ENCODE results near the gene FAM216A. TPM values are rescaled to one million over a fixed set of nuclear protein-coding genes. Genes with fewer than 3 reads are reported as not detected.

Gene FAM216A
- polyA plus RNA-seq, 1 donor from 2014 or later = 77.4 TPM

DNA sequence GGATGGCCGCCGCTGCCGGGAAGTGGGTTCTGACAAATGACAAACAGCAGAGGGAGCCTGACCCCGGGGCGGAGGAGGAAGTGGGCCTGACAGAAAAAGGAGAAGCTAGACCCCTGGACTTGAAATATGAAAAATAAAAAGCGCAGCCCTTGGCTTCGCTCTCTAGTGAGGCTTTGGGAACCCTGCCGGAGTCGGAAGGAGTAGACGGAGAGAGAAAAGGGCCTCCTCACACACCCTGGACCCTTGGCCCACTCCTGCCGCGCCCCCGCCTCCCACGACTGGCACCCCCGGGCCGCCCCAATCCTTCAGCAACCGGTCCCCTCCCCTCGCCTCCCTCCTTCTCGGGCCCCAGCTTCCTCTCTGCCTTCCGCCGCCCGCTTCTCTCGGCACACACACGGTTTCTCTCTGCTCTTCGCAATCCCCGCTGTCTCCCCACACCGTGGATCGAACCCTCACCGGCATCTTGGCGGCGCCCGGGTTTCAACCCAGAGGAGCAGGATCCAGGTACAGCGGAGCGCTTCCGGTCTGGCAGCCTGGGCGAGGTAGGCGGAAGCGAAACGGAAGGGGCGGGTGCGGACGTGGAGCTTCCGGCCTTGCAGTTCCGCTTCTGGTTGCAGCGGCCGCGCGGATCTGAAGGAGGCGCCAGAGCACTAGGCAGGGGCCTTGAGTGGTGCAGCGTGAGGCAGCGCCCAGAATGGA, 18.7 kb upstream of the FAM216A start, which contains the start of gene ARPC3:
Gene ARPC3 (minus strand): TSS at position 539 of the 699 bp plus-strand sequence. CDS start 77 bp downstream, at position 462.
- H3K27me3 ChIP-seq (ENCODE audit: insufficient read depth, low read depth, low read length) = no peaks in the 10 kb centered on the region
- peak within 1 kb of the TSS; percentile 90 for H3K4me3 ChIP-seq (ENCODE audit: low read length)
- no peaks in the 10 kb centered on the region for H4K20me1 ChIP-seq (ENCODE audit: insufficient read depth)
- TF ChIP-seq MXI1 (conservative IDR thresholded peaks at IDR 0.05; ENCODE audit: poor library complexity, severe bottlenecking) = peak; percentile 73
- peak; percentile 98 for TF ChIP-seq CTCF (IDR thresholded peaks at IDR 0.05; ENCODE audit: poor library complexity, severe bottlenecking)
- no peak for TF ChIP-seq TAF1 (IDR thresholded peaks at IDR 0.05; ENCODE audit: low read depth)
- no peak for TF ChIP-seq EZH2 (IDR thresholded peaks at IDR 0.05; ENCODE audit: borderline replicate concordance, insufficient read depth, low read length, poor library complexity, severe bottlenecking)
- peak; percentile 91 for TF ChIP-seq RAD21 (conservative IDR thresholded peaks at IDR 0.05)
- peak; percentile 93 for TF ChIP-seq POLR2AphosphoS5 (IDR thresholded peaks at IDR 0.05)
- TF ChIP-seq SMC3 (conservative IDR thresholded peaks at IDR 0.05; ENCODE audit: poor library complexity) = peak; percentile 75
- no peaks in the 10 kb centered on the region for H3K36me3 ChIP-seq (ENCODE audit: insufficient read depth, low read length)
- H3K79me2 ChIP-seq (replicated peaks; ENCODE audit: insufficient read depth, low read length) = peaks cover 20% of the 10 kb centered on the region
- H3K9ac ChIP-seq (ENCODE audit: low read length) = peak within 1 kb of the TSS; percentile 95
- H2AFZ ChIP-seq (ENCODE audit: low read depth, low read length) = peak within 1 kb of the TSS; percentile 68
- no peaks in the 10 kb centered on the region for H3K9me2 ChIP-seq (ENCODE audit: insufficient read depth, low read length)
- no peaks in the 10 kb centered on the region for H3F3A ChIP-seq (ENCODE audit: insufficient read depth, low read length, poor library complexity, severe bottlenecking)
- peak within 1 kb of the TSS; percentile 86 for H3K4me2 ChIP-seq (ENCODE audit: low read length)
- no peaks in the 10 kb centered on the region for H3K9me3 ChIP-seq (ENCODE audit: low read length)
- H3K27ac ChIP-seq (ENCODE audit: low read length) = peak within 1 kb of the TSS; percentile 90

- Histone ChIP-seq H2AFZ (ENCODE audit: low read depth, low read length) (no peak overlapping the region), H3F3A (ENCODE audit: insufficient read depth, low read length, poor library complexity, severe bottlenecking) (no peaks in the 10 kb centered on the region), H3K4me2 (ENCODE audit: low read length) (no peak overlapping the region), H3K4me3 (ENCODE audit: low read length) (no peak overlapping the region), H3K27me3 (ENCODE audit: insufficient read depth, low read depth, low read length) (no peaks in the 10 kb centered on the region), H3K9me3 (ENCODE audit: low read length) (no peaks in the 10 kb centered on the region), H3K79me2 (replicated peaks; ENCODE audit: insufficient read depth, low read length) (peaks cover 20% of the 10 kb centered on the region), H3K9ac (ENCODE audit: low read length) (no peak overlapping the region), H4K20me1 (ENCODE audit: insufficient read depth) (no peaks in the 10 kb centered on the region), H3K27ac (ENCODE audit: low read length) (no peak overlapping the region), H3K36me3 (ENCODE audit: insufficient read depth, low read length) (no peaks in the 10 kb centered on the region), H3K9me2 (ENCODE audit: insufficient read depth, low read length) (no peaks in the 10 kb centered on the region)
- TF ChIP-seq EP300 (conservative IDR thresholded peaks at IDR 0.05; ENCODE audit: poor library complexity, severe bottlenecking) (no peak), REST (IDR thresholded peaks at IDR 0.05; ENCODE audit: borderline replicate concordance) (no peak), POLR2AphosphoS5 (IDR thresholded peaks at IDR 0.05) (no peak), EZH2 (IDR thresholded peaks at IDR 0.05; ENCODE audit: borderline replicate concordance, insufficient read depth, low read length, poor library complexity, severe bottlenecking) (no peak), CTCF (IDR thresholded peaks at IDR 0.05; ENCODE audit: poor library complexity, severe bottlenecking) (no peak), RAD21 (conservative IDR thresholded peaks at IDR 0.05) (no peak), TAF1 (IDR thresholded peaks at IDR 0.05; ENCODE audit: low read depth) (no peak), MXI1 (conservative IDR thresholded peaks at IDR 0.05; ENCODE audit: poor library complexity, severe bottlenecking) (no peak)
Observed at GRCh38 chr12:110451263-110451662, 17.4 kb upstream of the FAM216A start.

Measured in neural cell (in vitro differentiated cells).